ENCODE data around the gene ENPP6. TPM values are rescaled to one million over a fixed set of nuclear protein-coding genes. Genes with fewer than 3 reads are reported as not detected.

The ENPP6 gene
- total and polyA plus RNA-seq, 2 donors (not counting 3 experiments of a cell fraction or from before 2014, with no cell fraction given): not detected

DNA sequence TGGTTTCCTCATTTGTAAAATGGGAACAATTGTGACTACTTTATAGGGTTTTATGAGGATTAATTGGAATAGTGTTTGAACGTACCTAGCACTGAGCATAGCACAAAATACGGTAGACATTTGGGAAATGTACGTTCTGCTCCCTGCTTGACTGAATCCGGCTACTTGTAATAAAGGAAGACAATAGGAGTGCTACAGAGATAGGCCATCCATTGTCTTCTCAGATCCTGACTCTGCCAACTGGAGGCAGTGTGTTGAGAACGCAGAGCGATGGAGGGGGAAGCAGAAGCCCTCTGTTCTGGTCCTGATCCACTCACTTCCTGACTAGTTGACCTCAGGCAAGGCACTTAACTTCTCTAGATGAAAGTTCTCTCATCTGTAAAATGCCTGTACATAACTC is 26.4 kb downstream of the ENPP6 start:
- dilution Hi-C loops (cut with MboI; ENCODE audit: extremely low pct_ligation_motif_present, low sequenced_read_pairs): no loop called here
- Histone ChIP-seq H3K79me2 (ENCODE audit: control insufficient read depth, insufficient read depth, low read length) (no peaks in the 10 kb centered on the region), H3K9me3 (replicated peaks; ENCODE audit: control insufficient read depth, insufficient read depth, low read length) (no peaks in the 10 kb centered on the region), H3K9me1 (replicated peaks; ENCODE audit: control insufficient read depth, extremely low read depth, insufficient read depth, low read length) (no peaks in the 10 kb centered on the region), H3K4me2 (ENCODE audit: insufficient read depth, low read length) (no peak overlapping the region), H3K27ac (ENCODE audit: insufficient read depth, low read depth, low read length) (no peak overlapping the region), H2AFZ (ENCODE audit: low read depth, low read length) (no peak overlapping the region), H3K4me3 (replicated peaks in 1 of 3; ENCODE audit: insufficient read depth in 1 of 3, low read depth in 1 of 3, low read length in 3 of 3) (no peak overlapping the region), H3K4me1 (ENCODE audit: control insufficient read depth, extremely low read depth, insufficient read depth, low read length) (no peaks in the 10 kb centered on the region), H3K36me3 (ENCODE audit: control insufficient read depth in 2 of 2, extremely low read depth in 1 of 2, insufficient read depth in 2 of 2, low read length in 2 of 2) (no peaks in the 10 kb centered on the region), H4K20me1 (replicated peaks; ENCODE audit: control insufficient read depth, extremely low read depth, insufficient read depth, low read length) (no peaks in the 10 kb centered on the region), H3K9ac (replicated peaks; ENCODE audit: extremely low read depth, insufficient read depth, low read length) (no peak overlapping the region), H3K27me3 (ENCODE audit: control insufficient read depth in 2 of 2, insufficient read depth in 2 of 2, low read length in 2 of 2) (no peaks in the 10 kb centered on the region)
- ChIA-PET CTCF (no interaction called here), POLR2A (no interaction called here)
- TF ChIP-seq, protein P1, sequence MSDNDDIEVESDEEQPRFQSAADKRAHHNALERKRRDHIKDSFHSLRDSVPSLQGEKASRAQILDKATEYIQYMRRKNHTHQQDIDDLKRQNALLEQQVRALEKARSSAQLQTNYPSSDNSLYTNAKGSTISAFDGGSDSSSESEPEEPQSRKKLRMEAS (IDR thresholded peaks at IDR 0.05; ENCODE audit: insufficient read depth, insufficient read length): no peak
- TF ChIP-seq EZH2 (IDR thresholded peaks at IDR 0.05; ENCODE audit: borderline replicate concordance, low read depth, low read length, severe bottlenecking): no peak
- no peak for TF ChIP-seq JUN (IDR thresholded peaks at IDR 0.05; ENCODE audit: borderline replicate concordance, insufficient read depth, insufficient read length, low read depth)
- no peak for TF ChIP-seq POLR2AphosphoS5 (IDR thresholded peaks at IDR 0.05; ENCODE audit: insufficient read depth, low read depth, low read length)
- TF ChIP-seq, protein P2, sequence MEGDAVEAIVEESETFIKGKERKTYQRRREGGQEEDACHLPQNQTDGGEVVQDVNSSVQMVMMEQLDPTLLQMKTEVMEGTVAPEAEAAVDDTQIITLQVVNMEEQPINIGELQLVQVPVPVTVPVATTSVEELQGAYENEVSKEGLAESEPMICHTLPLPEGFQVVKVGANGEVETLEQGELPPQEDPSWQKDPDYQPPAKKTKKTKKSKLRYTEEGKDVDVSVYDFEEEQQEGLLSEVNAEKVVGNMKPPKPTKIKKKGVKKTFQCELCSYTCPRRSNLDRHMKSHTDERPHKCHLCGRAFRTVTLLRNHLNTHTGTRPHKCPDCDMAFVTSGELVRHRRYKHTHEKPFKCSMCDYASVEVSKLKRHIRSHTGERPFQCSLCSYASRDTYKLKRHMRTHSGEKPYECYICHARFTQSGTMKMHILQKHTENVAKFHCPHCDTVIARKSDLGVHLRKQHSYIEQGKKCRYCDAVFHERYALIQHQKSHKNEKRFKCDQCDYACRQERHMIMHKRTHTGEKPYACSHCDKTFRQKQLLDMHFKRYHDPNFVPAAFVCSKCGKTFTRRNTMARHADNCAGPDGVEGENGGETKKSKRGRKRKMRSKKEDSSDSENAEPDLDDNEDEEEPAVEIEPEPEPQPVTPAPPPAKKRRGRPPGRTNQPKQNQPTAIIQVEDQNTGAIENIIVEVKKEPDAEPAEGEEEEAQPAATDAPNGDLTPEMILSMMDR (IDR thresholded peaks at IDR 0.05; ENCODE audit: extremely low read depth in 1 of 2, insufficient read depth in 1 of 2, low read depth in 1 of 2, low read length in 2 of 2): no peak
- no peak for TF ChIP-seq MYC (IDR thresholded peaks at IDR 0.05; ENCODE audit: low read depth, low read length)
- TF ChIP-seq GATA2 (IDR thresholded peaks at IDR 0.05; ENCODE audit: insufficient read depth, insufficient read length, low read depth, low read length): no peak
- no peak for TF ChIP-seq FOS (IDR thresholded peaks at IDR 0.05; ENCODE audit: borderline replicate concordance, insufficient read depth, low read length)
- TF ChIP-seq POLR2A (IDR thresholded peaks at IDR 0.05; ENCODE audit: low read depth, low read length): no peak
- FAIRE-seq: no peak
- intact Hi-C loops (cut with micrococcal nuclease): no loop called here
- DNase-seq (ENCODE audit: low read depth, low spot score): no peak
- no TSS peak for BruUV-seq (replicated peaks)

Data from endothelial cell of umbilical vein (primary cell).